Type B pancreatic cell (in vitro differentiated cells): ENCODE results near the gene SHISA5. TPM values are rescaled to one million over a fixed set of nuclear protein-coding genes. Genes with fewer than 3 reads are reported as not detected.
A peak's percentile ranks its signal among the peaks of the same experiment; 100 is the strongest.
"Not testable (repeated sequence)": the region's sequence is repeated elsewhere in the genome, so short reads cannot be mapped to it uniquely, and the experiment has no call there.

ENCODE experiments used
- DNase-seq: peaks from one replicate; pipeline ENCODE4 v3.0.0; 2021; ENCODE audit warnings: mixed read lengths; ENCODE audit not compliant: unreplicated experiment; ENCODE audit errors: extremely low spot score
- H3K27ac Mint-ChIP-seq: 2 replicates; pipeline ENCODE4 v1.8.0; 2021; ENCODE audit warnings: mild to moderate bottlenecking, mixed read lengths
- H3K27me3 Mint-ChIP-seq: 2 replicates; pipeline ENCODE4 v1.8.0; 2021; ENCODE audit warnings: mixed read lengths
- H3K36me3 Mint-ChIP-seq: 2 replicates; pipeline ENCODE4 v1.8.0; 2021; ENCODE audit warnings: mixed read lengths
- H3K4me1 Mint-ChIP-seq: one replicate; pipeline ENCODE4 v1.8.0; 2021; ENCODE audit warnings: mixed read lengths; ENCODE audit not compliant: unreplicated experiment
- H3K4me3 Mint-ChIP-seq: 2 replicates; pipeline ENCODE4 v1.8.0; 2021; ENCODE audit warnings: mild to moderate bottlenecking, mixed read lengths
- H3K9me3 Mint-ChIP-seq: 2 replicates; pipeline ENCODE4 v1.8.0; 2021; ENCODE audit warnings: mixed read lengths
- long read RNA-seq: library from polyadenylated mRNA; unstranded; transcript quantifications from one replicate; pipeline ENCODE4 v2.0.0, GENCODE V29; 2020
- total RNA-seq: library from RNA; stranded (reverse); gene quantifications from 2 replicates; pipeline ENCODE4 v1.2.1, GENCODE V29; 2021; ENCODE audit warnings: low replicate concordance
- TF ChIP-seq, protein P1 (sequence below): fragments of 200-600 bp; sonication (generic); conservative IDR thresholded peaks from 2 replicates; pipeline ENCODE4 v1.5.0; 2021; ENCODE audit warnings: antibody characterized with exemption, mild to moderate bottlenecking

Gene SHISA5, protein sequence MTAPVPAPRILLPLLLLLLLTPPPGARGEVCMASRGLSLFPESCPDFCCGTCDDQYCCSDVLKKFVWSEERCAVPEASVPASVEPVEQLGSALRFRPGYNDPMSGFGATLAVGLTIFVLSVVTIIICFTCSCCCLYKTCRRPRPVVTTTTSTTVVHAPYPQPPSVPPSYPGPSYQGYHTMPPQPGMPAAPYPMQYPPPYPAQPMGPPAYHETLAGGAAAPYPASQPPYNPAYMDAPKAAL
- 162 and 193 TPM in 2 replicates for total RNA-seq
- long read RNA-seq, transcript SHISA5-201 (6 exons, 2,369 nt): minor isoform, 25 of 142 reads
- long read RNA-seq, transcript SHISA5-206 (4 exons, 1,839 nt): major isoform, 87 of 142 reads
- long read RNA-seq, partial matches to known transcripts: 6 of 142 reads
- long read RNA-seq, other reads (novel, unspliced or antisense): 23 of 142 reads

- Mint-ChIP-seq H3K27ac (peak within 1 kb of the TSS; percentile 46), H3K9me3 (no peaks in the 10 kb centered on the region), H3K27me3 (no peaks in the 10 kb centered on the region), H3K4me1 (peaks cover 12% of the 10 kb centered on the region), H3K36me3 (peaks cover 5% of the 10 kb centered on the region), H3K4me3 (peak within 1 kb of the TSS; percentile 83)
- TF ChIP-seq, protein P1, sequence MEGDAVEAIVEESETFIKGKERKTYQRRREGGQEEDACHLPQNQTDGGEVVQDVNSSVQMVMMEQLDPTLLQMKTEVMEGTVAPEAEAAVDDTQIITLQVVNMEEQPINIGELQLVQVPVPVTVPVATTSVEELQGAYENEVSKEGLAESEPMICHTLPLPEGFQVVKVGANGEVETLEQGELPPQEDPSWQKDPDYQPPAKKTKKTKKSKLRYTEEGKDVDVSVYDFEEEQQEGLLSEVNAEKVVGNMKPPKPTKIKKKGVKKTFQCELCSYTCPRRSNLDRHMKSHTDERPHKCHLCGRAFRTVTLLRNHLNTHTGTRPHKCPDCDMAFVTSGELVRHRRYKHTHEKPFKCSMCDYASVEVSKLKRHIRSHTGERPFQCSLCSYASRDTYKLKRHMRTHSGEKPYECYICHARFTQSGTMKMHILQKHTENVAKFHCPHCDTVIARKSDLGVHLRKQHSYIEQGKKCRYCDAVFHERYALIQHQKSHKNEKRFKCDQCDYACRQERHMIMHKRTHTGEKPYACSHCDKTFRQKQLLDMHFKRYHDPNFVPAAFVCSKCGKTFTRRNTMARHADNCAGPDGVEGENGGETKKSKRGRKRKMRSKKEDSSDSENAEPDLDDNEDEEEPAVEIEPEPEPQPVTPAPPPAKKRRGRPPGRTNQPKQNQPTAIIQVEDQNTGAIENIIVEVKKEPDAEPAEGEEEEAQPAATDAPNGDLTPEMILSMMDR: no peak
- DNase-seq: peak; percentile 77
Measured at GRCh38 chr3:48504051-48504946, at the start of gene SHISA5. SHISA5 (minus strand) TSS chr3:48504174; CDS start chr3:48504094, 80 bp downstream.

- peak overlapping the region; percentile 81 for H3K27ac Mint-ChIP-seq
- H3K4me3 Mint-ChIP-seq: peak overlapping the region; percentile 36
- TF ChIP-seq, protein P1: no peak
- H3K9me3 Mint-ChIP-seq: no peaks in the 10 kb centered on the region
- no peak for DNase-seq
- peaks cover 22% of the 10 kb centered on the region for H3K4me1 Mint-ChIP-seq
- H3K36me3 Mint-ChIP-seq: peaks cover 3% of the 10 kb centered on the region
- no peaks in the 10 kb centered on the region for H3K27me3 Mint-ChIP-seq
Measured at GRCh38 chr3:48553361-48553760, 49.4 kb upstream of the SHISA5 start.

GRCh38 chr3:48552111-48552951 lies 48.4 kb upstream of the SHISA5 start:
- H3K4me1 Mint-ChIP-seq: peaks cover 17% of the 10 kb centered on the region
- no peaks in the 10 kb centered on the region for H3K27me3 Mint-ChIP-seq
- H3K36me3 Mint-ChIP-seq: peaks cover 3% of the 10 kb centered on the region
- peak overlapping the region; percentile 37 for H3K4me3 Mint-ChIP-seq
- H3K9me3 Mint-ChIP-seq: no peaks in the 10 kb centered on the region
- TF ChIP-seq, protein P1: no peak
- peak overlapping the region; percentile 81 for H3K27ac Mint-ChIP-seq
- DNase-seq: no peak

GRCh38 chr3:48551651-48552050 lies 47.7 kb upstream of the SHISA5 start:
- DNase-seq, H3K27ac Mint-ChIP-seq, H3K4me3 Mint-ChIP-seq, H3K9me3 Mint-ChIP-seq, H3K36me3 Mint-ChIP-seq, H3K27me3 Mint-ChIP-seq: not testable (repeated sequence)
- H3K4me1 Mint-ChIP-seq: peaks cover 17% of the 10 kb centered on the region

- H3K4me1 Mint-ChIP-seq: peaks cover 11% of the 10 kb centered on the region
- no peaks in the 10 kb centered on the region for H3K9me3 Mint-ChIP-seq
- H3K27ac Mint-ChIP-seq: peak overlapping the region; percentile 62
- H3K36me3 Mint-ChIP-seq: peaks cover 3% of the 10 kb centered on the region
- H3K27me3 Mint-ChIP-seq: no peaks in the 10 kb centered on the region
- H3K4me3 Mint-ChIP-seq: no peak overlapping the region
- DNase-seq: peak; percentile 83
- TF ChIP-seq, protein P1: peak; percentile 90
Measured at GRCh38 chr3:48548729-48549705, 45.0 kb upstream of the SHISA5 start.
